Gastrocnemius medialis (tissue), 4 donors: ENCODE data around the gene CMC1. TPM values are rescaled to one million over a fixed set of nuclear protein-coding genes. Genes with fewer than 3 reads are reported as not detected.
A peak's percentile ranks its signal among the peaks of the same experiment; 100 is the strongest.

Experiments used
- ATAC-seq, 2 donors: fragments of 150-250 bp; one replicate each; pipeline ENCODE4 v1.9.1; 2016
- DNase-seq, 2 donors: peaks; one replicate each; pipeline ENCODE4 v3.0.0-alpha.2; 2019
- H3K27ac ChIP-seq, 4 donors: fragments of 200-600 bp; sonication (generic); 1 replicate in 1 of 4; 2 replicates in 3 of 4; pipeline ENCODE4 v1.5.1; 2016 to 2018; ENCODE audit warnings: mild to moderate bottlenecking in 2 of 4, moderate library complexity in 1 of 4
- H3K27me3 ChIP-seq, 3 donors: fragments of 200-600 bp; sonication (generic) in 2 of 3; 1 replicate in 1 of 3; 2 replicates in 2 of 3; pipeline versions ENCODE4 v1.5.1 to v1.6.0; 2016 to 2019; ENCODE audit warnings: mild to moderate bottlenecking in 1 of 3, moderate library complexity in 1 of 3
- H3K36me3 ChIP-seq, 2 donors: fragments of 200-600 bp; sonication (generic) in 1 of 2; one replicate each; pipeline ENCODE4 v1.5.1; 2017 to 2018
- H3K4me1 ChIP-seq, 2 donors: fragments of 200-600 bp; sonication (generic) in 1 of 2; one replicate each; pipeline ENCODE4 v1.5.1; 2016 to 2017; ENCODE audit warnings: mild to moderate bottlenecking in 2 of 2
- H3K4me3 ChIP-seq, 4 donors: fragments of 200-600 bp; sonication (generic) in 3 of 4; 1 replicate in 1 of 4; 2 replicates in 3 of 4; pipeline ENCODE4 v1.5.1; 2016 to 2019; ENCODE audit warnings: mild to moderate bottlenecking in 2 of 4
- H3K9me3 ChIP-seq, 3 donors: fragments of 200-600 bp; sonication (generic) in 2 of 3; 1 replicate in 1 of 3; 2 replicates in 2 of 3; pipeline ENCODE4 v1.5.1; 2016 to 2019
- CTCF ChIP-seq, 5 experiments: fragments of 450-650 bp in 3 of 5; fragments of 200-600 bp in 2 of 5; sonication (generic) in 2 of 5; IDR thresholded peaks in 4 of 5; conservative IDR thresholded peaks in 1 of 5; 1 replicate in 4 of 5; 2 replicates in 1 of 5; pipeline ENCODE4 v1.5.1; 2016 to 2019; ENCODE audit warnings: antibody characterized with exemption in 5 of 5, mild to moderate bottlenecking in 3 of 5, moderate library complexity in 3 of 5
- POLR2A ChIP-seq, 2 donors: fragments of 450-650 bp; IDR thresholded peaks; one replicate each; pipeline ENCODE4 v1.6.1; 2017; ENCODE audit warnings: antibody characterized with exemption in 2 of 2, mild to moderate bottlenecking in 2 of 2, moderate library complexity in 2 of 2
- in situ Hi-C, 4 donors: fragments of 200-750 bp; cut with MboI; loops; one replicate each; pipeline versions ENCODE4 v1.15.0 to v1.8.0; 2017; ENCODE audit warnings: low sequenced_read_pairs in 4 of 4
- intact Hi-C: fragments of 100-400 bp; cut with DNase I; formaldehyde crosslinking; loops from one replicate; pipeline ENCODE4 v1.15.1; 2023; ENCODE audit warnings: low total_unique reads
- total RNA-seq, 4 donors: library from RNA; depleted of rRNA; stranded (reverse); fragments of >200 nt; gene quantifications; one replicate each; pipeline versions ENCODE4 v1.1.0 to v1.2.3, GENCODE V29; 2016

The CMC1 gene
- total RNA-seq, 4 donors from 2014 or later: 2.7 to 27.6 (median 18.4) TPM

- Histone ChIP-seq H3K4me1 (peaks cover 14 to 16% of the 10 kb centered on the region in 2 donors), H3K27ac (no peak overlapping the region), H3K36me3 (no peaks in the 10 kb centered on the region), H3K9me3 (no peaks in the 10 kb centered on the region), H3K4me3 (peak overlapping the region; percentile 87 to 99 (median 95)), H3K27me3 (no peaks in the 10 kb centered on the region)
- TF ChIP-seq CTCF (IDR thresholded peaks at IDR 0.05 in 4 of 5, conservative IDR thresholded peaks at IDR 0.05 in 1 of 5) (no peak), POLR2A (IDR thresholded peaks at IDR 0.05) (no peak)
- ATAC-seq: no peak
- in situ Hi-C loops (loop anchor here in 1 of 4 donors (25.0 kb wide), 1 partner anchor 755 kb away; the partner anchor contains the start of gene SLC4A7), intact Hi-C loops (no loop called here)
- DNase-seq: no peak
These were observed 1.1 kb downstream of the CMC1 start for GRCh38 chr3:28242519-28242918.

- in situ Hi-C loops: loop anchor here in 1 of 4 donors (25.0 kb wide), 1 partner anchor 756 kb away; the partner anchor contains the start of gene SLC4A7
- H3K27ac ChIP-seq: no peak overlapping the region
- intact Hi-C loops: no loop called here
These were observed 2.1 kb downstream of the CMC1 start for GRCh38 chr3:28243424-28244106.

GRCh38 chr3:28244491-28244890 is 3.1 kb downstream of the CMC1 start:
- H3K27me3 ChIP-seq: no peaks in the 10 kb centered on the region
- no peaks in the 10 kb centered on the region for H3K36me3 ChIP-seq
- DNase-seq (no peak), ATAC-seq (no peak)
- in situ Hi-C loops: loop anchor here in 1 of 4 donors (25.0 kb wide), 1 partner anchor 757 kb away; the partner anchor contains the start of gene SLC4A7
- H3K27ac ChIP-seq: no peak overlapping the region
- H3K4me1 ChIP-seq: peaks cover 14 to 16% of the 10 kb centered on the region in 2 donors
- no peak overlapping the region for H3K4me3 ChIP-seq
- no peak for TF ChIP-seq CTCF (IDR thresholded peaks at IDR 0.05 in 4 of 5, conservative IDR thresholded peaks at IDR 0.05 in 1 of 5)
- TF ChIP-seq POLR2A (IDR thresholded peaks at IDR 0.05): no peak
- no peaks in the 10 kb centered on the region for H3K9me3 ChIP-seq
- intact Hi-C loops: no loop called here

More at GRCh38 chr3:28243424-28244106, 2.1 kb downstream of the CMC1 start:
- no peaks in the 10 kb centered on the region for H3K36me3 ChIP-seq
- no peak for TF ChIP-seq POLR2A (IDR thresholded peaks at IDR 0.05)
- TF ChIP-seq CTCF (IDR thresholded peaks at IDR 0.05 in 4 of 5, conservative IDR thresholded peaks at IDR 0.05 in 1 of 5): no peak
- no peak for DNase-seq
- H3K4me3 ChIP-seq: no peak overlapping the region
- H3K9me3 ChIP-seq: no peaks in the 10 kb centered on the region
- H3K27me3 ChIP-seq: no peaks in the 10 kb centered on the region
- peaks cover 14 to 16% of the 10 kb centered on the region in 2 donors for H3K4me1 ChIP-seq
- no peak for ATAC-seq

- ATAC-seq (no peak), DNase-seq (no peak)
- intact Hi-C loops (no loop called here), in situ Hi-C loops (loop anchor here in 1 of 4 donors (25.0 kb wide), 1 partner anchor 760 kb away; the partner anchor contains the start of gene SLC4A7)
- no peak for TF ChIP-seq CTCF (IDR thresholded peaks at IDR 0.05 in 4 of 5, conservative IDR thresholded peaks at IDR 0.05 in 1 of 5)
- TF ChIP-seq POLR2A (IDR thresholded peaks at IDR 0.05): no peak
- peaks cover 8 to 10% of the 10 kb centered on the region in 2 donors for H3K4me1 ChIP-seq
- no peak overlapping the region for H3K4me3 ChIP-seq
- no peaks in the 10 kb centered on the region for H3K9me3 ChIP-seq
- no peaks in the 10 kb centered on the region for H3K36me3 ChIP-seq
- no peak overlapping the region for H3K27ac ChIP-seq
- H3K27me3 ChIP-seq: no peaks in the 10 kb centered on the region
These were observed 5.9 kb downstream of the CMC1 start for GRCh38 chr3:28247286-28247685.
